Limb (tissue), 2 donors: ENCODE data around the gene ITGAL.
"Not testable (repeated sequence)": the region's sequence is repeated elsewhere in the genome, so short reads cannot be mapped to it uniquely, and the experiment has no call there.

Source experiments
- DNase-seq, 2 donors: peaks; one replicate each; pipeline ENCODE4 v3.0.0-alpha.2; 2016; ENCODE audit errors: extremely low spot score in 2 of 2

ITGAL gene

GRCh38 chr16:30526137-30526822, 53.7 kb downstream of the ITGAL start, which contains the start of gene ZNF768:
Gene ZNF768 (minus strand): TSS chr16:30526566. CDS start chr16:30526413, 153 bp downstream.
- DNase-seq = no peak

- peak; percentile 97 to 98 for DNase-seq
Observed at GRCh38 chr16:30526823-30527634, 54.5 kb downstream of the ITGAL start.

GRCh38 chr16:30527635-30528178, 55.2 kb downstream of the ITGAL start:
- peak in 1 of 2 donors; percentile 38 for DNase-seq

GRCh38 chr16:30528799-30529457, 56.4 kb downstream of the ITGAL start:
- DNase-seq = no peak

- no peak for DNase-seq
Observed at GRCh38 chr16:30530163-30531037, 57.9 kb downstream of the ITGAL start.

GRCh38 chr16:30532285-30533145, 60.0 kb downstream of the ITGAL start:
- no peak for DNase-seq

- no peak for DNase-seq
Observed at GRCh38 chr16:30533146-30533522, 60.6 kb downstream of the ITGAL start.

GRCh38 chr16:30533748-30534367, 61.3 kb downstream of the ITGAL start:
- DNase-seq = no peak

GRCh38 chr16:30534368-30535105, 62.0 kb downstream of the ITGAL start, which contains the start of gene ZNF747:
Gene ZNF747 (minus strand): TSS chr16:30534858. CDS start chr16:30534679, 179 bp downstream.
- DNase-seq = peak; percentile 88 to 95

- DNase-seq = no peak
Observed at GRCh38 chr16:30535106-30535776, 62.7 kb downstream of the ITGAL start.

GRCh38 chr16:30535777-30536190, 63.2 kb downstream of the ITGAL start:
- peak; percentile 77 to 81 for DNase-seq

- DNase-seq = not testable (repeated sequence)
Observed at GRCh38 chr16:30536391-30537024, 64.0 kb downstream of the ITGAL start.

GRCh38 chr16:30539000-30539964, 66.7 kb downstream of the ITGAL start:
- DNase-seq = no peak

GRCh38 chr16:30539986-30540526, 67.5 kb downstream of the ITGAL start:
- not testable (repeated sequence) for DNase-seq

GRCh38 chr16:30540916-30541464, 68.4 kb downstream of the ITGAL start:
- DNase-seq = not testable (repeated sequence)
